DOHH2 (cell line): ENCODE results near the gene GUCY1A2.

ENCODE experiments used
- H3F3A ChIP-seq: fragments of 200-600 bp; sonication (generic), shearing (Covaris generic); 2 replicates; pipeline ENCODE4 v1.6.0; 2016; ENCODE audit warnings: antibody characterized with exemption, mild to moderate bottlenecking; ENCODE audit not compliant: control insufficient read depth, insufficient read depth
- H3K27ac ChIP-seq: fragments of 200-600 bp; sonication (generic); 2 replicates; pipeline ENCODE4 v1.5.1; 2014; ENCODE audit warnings: low read depth, mild to moderate bottlenecking, low read length, moderate library complexity
- H3K27me3 ChIP-seq: fragments of 200-600 bp; sonication (generic); 2 replicates; pipeline ENCODE4 v1.6.1; 2014; ENCODE audit warnings: mild to moderate bottlenecking, low read length, mixed read lengths; ENCODE audit not compliant: control insufficient read depth
- H3K36me3 ChIP-seq: fragments of 200-600 bp; sonication (generic); 2 replicates; pipeline ENCODE4 v1.6.1; 2014; ENCODE audit warnings: mild to moderate bottlenecking, low read length, moderate library complexity, mixed read lengths; ENCODE audit not compliant: control insufficient read depth
- H3K4me1 ChIP-seq: fragments of 200-600 bp; sonication (generic); 2 replicates; pipeline ENCODE4 v1.6.1; 2014; ENCODE audit warnings: mild to moderate bottlenecking, low read length, mixed read lengths; ENCODE audit not compliant: control insufficient read depth
- H3K4me2 ChIP-seq: fragments of 200-600 bp; sonication (generic); 2 replicates; pipeline ENCODE4 v1.6.0; 2014; ENCODE audit warnings: mild to moderate bottlenecking, low read length, moderate library complexity
- H3K4me3 ChIP-seq: fragments of 200-600 bp; sonication (generic); 2 replicates; pipeline ENCODE4 v1.5.1; 2014; ENCODE audit warnings: mild to moderate bottlenecking, low read length, mixed read lengths
- H3K79me2 ChIP-seq: fragments of 200-600 bp; sonication (generic); 2 replicates; pipeline ENCODE4 v1.6.1; 2014; ENCODE audit warnings: mild to moderate bottlenecking, low read length, mixed read lengths; ENCODE audit not compliant: control insufficient read depth
- H3K9me2 ChIP-seq: fragments of 200-600 bp; sonication (generic); replicated peaks from 2 replicates; pipeline ENCODE4 v1.6.1; 2014; ENCODE audit warnings: mild to moderate bottlenecking, low read length, mixed read lengths; ENCODE audit not compliant: control insufficient read depth
- H3K9me3 ChIP-seq: fragments of 200-600 bp; sonication (generic); 2 replicates; pipeline ENCODE4 v1.6.1; 2014; ENCODE audit warnings: antibody characterized with exemption, low read length, mixed read lengths; ENCODE audit not compliant: control insufficient read depth, insufficient read depth
- H4K20me1 ChIP-seq: fragments of 200-600 bp; sonication (generic); 2 replicates; pipeline ENCODE4 v1.6.0; 2014; ENCODE audit warnings: low read depth, mild to moderate bottlenecking, antibody characterized with exemption, low read length, moderate library complexity; ENCODE audit not compliant: control insufficient read depth, insufficient read depth
- CTCF ChIP-seq: fragments of 200-600 bp; sonication (generic); IDR thresholded peaks from one replicate; pipeline ENCODE4 v1.5.1; 2014; ENCODE audit warnings: antibody characterized with exemption, mild to moderate bottlenecking, low read depth, low read length; ENCODE audit not compliant: poor library complexity, severe bottlenecking
- EZH2phosphoT487 ChIP-seq: fragments of 200-600 bp; sonication (generic); IDR thresholded peaks from 2 replicates; pipeline ENCODE4 v1.6.1; 2017; ENCODE audit warnings: borderline replicate concordance, mild to moderate bottlenecking, antibody characterized with exemption, low read length, moderate library complexity, mixed read lengths

Gene GUCY1A2

GRCh38 chr11:106644824-106645223 is 373.5 kb downstream of the GUCY1A2 start:
- Histone ChIP-seq H3K79me2 (no peaks in the 10 kb centered on the region), H3K27ac (no peak overlapping the region), H3K4me2 (no peak overlapping the region), H3K27me3 (no peaks in the 10 kb centered on the region), H3K4me1 (no peaks in the 10 kb centered on the region), H3K36me3 (no peaks in the 10 kb centered on the region), H3K9me3 (no peaks in the 10 kb centered on the region), H3K9me2 (no peaks in the 10 kb centered on the region), H3F3A (no peaks in the 10 kb centered on the region), H4K20me1 (no peaks in the 10 kb centered on the region), H3K4me3 (no peak overlapping the region)
- TF ChIP-seq EZH2phosphoT487 = no peak
- no peak for TF ChIP-seq CTCF

- no peaks in the 10 kb centered on the region for H3K36me3 ChIP-seq
- no peaks in the 10 kb centered on the region for H3K9me3 ChIP-seq
- no peaks in the 10 kb centered on the region for H3K79me2 ChIP-seq
- H4K20me1 ChIP-seq = no peaks in the 10 kb centered on the region
- H3K27me3 ChIP-seq = no peaks in the 10 kb centered on the region
- no peaks in the 10 kb centered on the region for H3K9me2 ChIP-seq
- no peak overlapping the region for H3K27ac ChIP-seq
- H3K4me2 ChIP-seq = no peak overlapping the region
- no peaks in the 10 kb centered on the region for H3K4me1 ChIP-seq
- TF ChIP-seq EZH2phosphoT487 (no peak), CTCF (no peak)
- H3F3A ChIP-seq = no peaks in the 10 kb centered on the region
- H3K4me3 ChIP-seq = no peak overlapping the region
These were observed 375.9 kb downstream of the GUCY1A2 start for GRCh38 chr11:106642331-106642730.

GRCh38 chr11:106632283-106632682 is 386.0 kb downstream of the GUCY1A2 start:
- Histone ChIP-seq H3K79me2 (no peaks in the 10 kb centered on the region), H3K36me3 (no peaks in the 10 kb centered on the region), H3K4me2 (no peak overlapping the region), H3K4me1 (no peaks in the 10 kb centered on the region), H3K27me3 (no peaks in the 10 kb centered on the region), H3K9me3 (no peaks in the 10 kb centered on the region), H3F3A (no peaks in the 10 kb centered on the region), H3K27ac (no peak overlapping the region), H3K4me3 (no peak overlapping the region), H4K20me1 (no peaks in the 10 kb centered on the region), H3K9me2 (no peaks in the 10 kb centered on the region)
- TF ChIP-seq CTCF = no peak
- TF ChIP-seq EZH2phosphoT487 = no peak

- Histone ChIP-seq H3K9me2 (no peaks in the 10 kb centered on the region), H3K27me3 (no peaks in the 10 kb centered on the region), H3K9me3 (no peaks in the 10 kb centered on the region), H4K20me1 (no peaks in the 10 kb centered on the region), H3K79me2 (no peaks in the 10 kb centered on the region), H3K4me3 (no peak overlapping the region), H3K4me1 (no peaks in the 10 kb centered on the region), H3K4me2 (no peak overlapping the region), H3K36me3 (no peaks in the 10 kb centered on the region), H3K27ac (no peak overlapping the region), H3F3A (no peaks in the 10 kb centered on the region)
- TF ChIP-seq CTCF (no peak), EZH2phosphoT487 (no peak)
These were observed 390.6 kb downstream of the GUCY1A2 start for GRCh38 chr11:106627694-106628093.
